Liver (tissue), 9 donors: ENCODE measurements around the gene SRSF6. TPM values are rescaled to one million over a fixed set of nuclear protein-coding genes. Genes with fewer than 3 reads are reported as not detected.

ENCODE experiments used
- DNase-seq: peaks from one replicate; pipeline ENCODE4 v3.0.0-alpha.2; 2017; ENCODE audit warnings: low spot score
- H3K27ac ChIP-seq, 2 donors: one replicate each; pipeline ENCODE4 v1.7.0; 2013; ENCODE audit warnings: inconsistent platforms in 2 of 2, low read length in 2 of 2, control low read depth in 1 of 2, low read depth in 1 of 2, mild to moderate bottlenecking in 1 of 2
- H3K27me3 ChIP-seq, 4 donors: one replicate each; pipeline versions ENCODE4 v1.6.1 to v1.7.0; 2013; ENCODE audit warnings: low read length in 3 of 4, inconsistent platforms in 1 of 4, mild to moderate bottlenecking in 1 of 4, moderate library complexity in 1 of 4; ENCODE audit not compliant: control insufficient read depth in 4 of 4, insufficient read depth in 4 of 4
- H3K36me3 ChIP-seq, 4 donors: one replicate each; pipeline versions ENCODE4 v1.6.1 to v1.7.0; 2013; ENCODE audit warnings: low read length in 3 of 4, mild to moderate bottlenecking in 3 of 4, low read depth in 1 of 4, moderate library complexity in 1 of 4; ENCODE audit not compliant: control insufficient read depth in 4 of 4, insufficient read depth in 3 of 4
- H3K4me1 ChIP-seq, 4 donors: one replicate each; pipeline versions ENCODE4 v1.6.1 to v1.7.0; 2013; ENCODE audit warnings: low read length in 3 of 4, mild to moderate bottlenecking in 3 of 4, moderate library complexity in 1 of 4; ENCODE audit not compliant: control insufficient read depth in 4 of 4, insufficient read depth in 4 of 4
- H3K4me3 ChIP-seq, 3 donors: one replicate each; pipeline versions ENCODE4 v1.6.1 to v1.7.0; 2013; ENCODE audit warnings: low read length in 3 of 3, control low read depth in 1 of 3, low read depth in 1 of 3, mild to moderate bottlenecking in 1 of 3
- H3K9ac ChIP-seq, 2 donors: one replicate each; pipeline ENCODE4 v1.7.0; 2013; ENCODE audit warnings: low read length in 2 of 2, mild to moderate bottlenecking in 2 of 2, moderate library complexity in 2 of 2, control low read depth in 1 of 2, low read depth in 1 of 2
- H3K9me3 ChIP-seq, 4 donors: one replicate each; pipeline versions ENCODE4 v1.6.1 to v1.7.0; 2013; ENCODE audit warnings: low read length in 3 of 4; ENCODE audit not compliant: control insufficient read depth in 4 of 4
- ATF3 ChIP-seq: IDR thresholded peaks from 2 replicates; pipeline ENCODE4 v1.6.1; 2016; ENCODE audit warnings: antibody characterized with exemption
- EGR1 ChIP-seq, 2 donors: IDR thresholded peaks; 2 replicates each; pipeline ENCODE4 v1.6.1; 2016 to 2018; ENCODE audit warnings: antibody characterized with exemption in 2 of 2, low read depth in 2 of 2
- FOXA1 ChIP-seq: IDR thresholded peaks from 2 replicates; pipeline ENCODE4 v1.6.1; 2016; ENCODE audit warnings: antibody characterized with exemption
- FOXA2 ChIP-seq: IDR thresholded peaks from 2 replicates; pipeline ENCODE4 v1.6.1; 2016; ENCODE audit warnings: antibody characterized with exemption
- GABPA ChIP-seq, 2 donors: IDR thresholded peaks in 1 of 2; conservative IDR thresholded peaks in 1 of 2; 2 replicates each; pipeline ENCODE4 v1.6.1; 2016; ENCODE audit warnings: antibody characterized with exemption in 2 of 2, mild to moderate bottlenecking in 1 of 2, moderate library complexity in 1 of 2
- HNF4A ChIP-seq, 2 donors: conservative IDR thresholded peaks; 2 replicates each; pipeline ENCODE4 v1.6.1; 2016; ENCODE audit warnings: antibody characterized with exemption in 2 of 2, mild to moderate bottlenecking in 2 of 2
- HNF4G ChIP-seq: IDR thresholded peaks from 2 replicates; pipeline ENCODE4 v1.6.1; 2016; ENCODE audit warnings: antibody characterized with exemption
- JUND ChIP-seq, 2 donors: IDR thresholded peaks; 2 replicates each; pipeline ENCODE4 v1.6.1; 2016; ENCODE audit warnings: antibody characterized with exemption in 2 of 2
- NR2F2 ChIP-seq: IDR thresholded peaks from 2 replicates; pipeline ENCODE4 v1.6.1; 2016; ENCODE audit warnings: antibody characterized with exemption
- RAD21 ChIP-seq, 2 donors: IDR thresholded peaks; 2 replicates each; pipeline ENCODE4 v1.6.1; 2016; ENCODE audit warnings: antibody characterized with exemption in 2 of 2, mild to moderate bottlenecking in 2 of 2
- RXRA ChIP-seq, 2 donors: IDR thresholded peaks; 2 replicates each; pipeline ENCODE4 v1.6.1; 2017 to 2018; ENCODE audit warnings: antibody characterized with exemption in 2 of 2, mild to moderate bottlenecking in 1 of 2
- SP1 ChIP-seq: IDR thresholded peaks from 2 replicates; pipeline ENCODE4 v1.6.1; 2018; ENCODE audit warnings: antibody characterized with exemption, mild to moderate bottlenecking
- TAF1 ChIP-seq: conservative IDR thresholded peaks from 2 replicates; pipeline ENCODE4 v1.6.1; 2016; ENCODE audit warnings: antibody characterized with exemption, mild to moderate bottlenecking
- YY1 ChIP-seq: IDR thresholded peaks from 2 replicates; pipeline ENCODE4 v1.6.1; 2016; ENCODE audit warnings: antibody characterized with exemption, mild to moderate bottlenecking
- WGBS: extraction: QIAGEN DNeasy Blood & Tissue Kit; methylation state at CpG from one replicate; pipeline ENCODE4 v1.1.7; 2013; 5-methylcytosine and 5-hydroxymethylcytosine counted together
- polyA plus RNA-seq, 2 donors: library from polyadenylated mRNA; stranded (reverse) in 1 of 2; unstranded in 1 of 2; fragments of 200-250 nt in 1 of 2; fragments of >200 nt in 1 of 2; fragmentation: Nextera tagmentation in 1 of 2; extraction: Ambion mirVana in 1 of 2; gene quantifications; one replicate each; pipeline versions ENCODE4 v1.2.1 to v1.2.3, GENCODE V29; 2013 to 2015
- total RNA-seq, 2 donors: library from RNA; depleted of rRNA; stranded (reverse); fragments of >200 nt; gene quantifications; one replicate each; pipeline ENCODE4 v1.2.3, GENCODE V29; 2014
- TF ChIP-seq, protein P1 (sequence below): fragments of 150-350 bp; IDR thresholded peaks from 2 replicates; pipeline ENCODE4 v1.5.1; 2017; ENCODE audit warnings: improper control_type of control experiment, low read depth, low read length; ENCODE audit not compliant: missing input control
- TF ChIP-seq, protein P2 (sequence below): IDR thresholded peaks from 2 replicates; pipeline ENCODE4 v1.6.1; 2016; ENCODE audit warnings: antibody characterized with exemption
- TF ChIP-seq, protein P3 (sequence below): IDR thresholded peaks from 2 replicates; pipeline ENCODE4 v1.6.1; 2016; ENCODE audit warnings: antibody characterized with exemption
- TF ChIP-seq, protein P4 (sequence below): IDR thresholded peaks from 2 replicates; pipeline ENCODE4 v1.6.1; 2016; ENCODE audit warnings: antibody characterized with exemption, mild to moderate bottlenecking
- donor health status: healthy.
- donor health status: healthy.
- donor health status: healthy.
- donor health status: healthy.
- donor health status: healthy.

SRSF6 gene
- total and polyA plus RNA-seq, 4 donors: 33.8 to 47.5 (median 41.1) TPM

DNA sequence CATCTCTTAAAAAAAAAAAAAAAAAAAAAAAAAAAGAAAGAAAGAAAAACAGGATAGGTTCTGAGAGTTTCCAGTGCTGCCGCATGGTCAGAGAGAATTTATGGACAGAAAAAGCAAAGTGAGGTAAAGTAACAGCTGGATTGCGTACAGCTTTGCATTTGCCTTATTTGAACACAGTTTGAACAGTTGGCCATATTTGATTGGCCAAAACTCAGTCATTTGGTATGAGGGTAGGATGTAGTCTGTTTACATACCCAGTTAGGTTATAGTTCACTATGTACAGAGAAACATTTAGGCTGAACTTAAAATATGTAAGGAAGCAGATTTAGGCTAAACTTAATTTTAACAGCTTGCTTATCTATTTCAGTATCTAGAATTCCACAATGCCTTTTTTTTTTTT lies 32.3 kb downstream of the SRSF6 start:
- no peak overlapping the region for H3K27ac ChIP-seq
- DNase-seq: no peak
- H3K27me3 ChIP-seq: no peaks in the 10 kb centered on the region
- H3K36me3 ChIP-seq: no peaks in the 10 kb centered on the region
- H3K9ac ChIP-seq: no peak overlapping the region
- no peak for TF ChIP-seq RXRA (IDR thresholded peaks at IDR 0.05)
- TF ChIP-seq HNF4G: no peak
- TF ChIP-seq, protein P1, sequence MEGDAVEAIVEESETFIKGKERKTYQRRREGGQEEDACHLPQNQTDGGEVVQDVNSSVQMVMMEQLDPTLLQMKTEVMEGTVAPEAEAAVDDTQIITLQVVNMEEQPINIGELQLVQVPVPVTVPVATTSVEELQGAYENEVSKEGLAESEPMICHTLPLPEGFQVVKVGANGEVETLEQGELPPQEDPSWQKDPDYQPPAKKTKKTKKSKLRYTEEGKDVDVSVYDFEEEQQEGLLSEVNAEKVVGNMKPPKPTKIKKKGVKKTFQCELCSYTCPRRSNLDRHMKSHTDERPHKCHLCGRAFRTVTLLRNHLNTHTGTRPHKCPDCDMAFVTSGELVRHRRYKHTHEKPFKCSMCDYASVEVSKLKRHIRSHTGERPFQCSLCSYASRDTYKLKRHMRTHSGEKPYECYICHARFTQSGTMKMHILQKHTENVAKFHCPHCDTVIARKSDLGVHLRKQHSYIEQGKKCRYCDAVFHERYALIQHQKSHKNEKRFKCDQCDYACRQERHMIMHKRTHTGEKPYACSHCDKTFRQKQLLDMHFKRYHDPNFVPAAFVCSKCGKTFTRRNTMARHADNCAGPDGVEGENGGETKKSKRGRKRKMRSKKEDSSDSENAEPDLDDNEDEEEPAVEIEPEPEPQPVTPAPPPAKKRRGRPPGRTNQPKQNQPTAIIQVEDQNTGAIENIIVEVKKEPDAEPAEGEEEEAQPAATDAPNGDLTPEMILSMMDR: no peak
- TF ChIP-seq, protein P2, sequence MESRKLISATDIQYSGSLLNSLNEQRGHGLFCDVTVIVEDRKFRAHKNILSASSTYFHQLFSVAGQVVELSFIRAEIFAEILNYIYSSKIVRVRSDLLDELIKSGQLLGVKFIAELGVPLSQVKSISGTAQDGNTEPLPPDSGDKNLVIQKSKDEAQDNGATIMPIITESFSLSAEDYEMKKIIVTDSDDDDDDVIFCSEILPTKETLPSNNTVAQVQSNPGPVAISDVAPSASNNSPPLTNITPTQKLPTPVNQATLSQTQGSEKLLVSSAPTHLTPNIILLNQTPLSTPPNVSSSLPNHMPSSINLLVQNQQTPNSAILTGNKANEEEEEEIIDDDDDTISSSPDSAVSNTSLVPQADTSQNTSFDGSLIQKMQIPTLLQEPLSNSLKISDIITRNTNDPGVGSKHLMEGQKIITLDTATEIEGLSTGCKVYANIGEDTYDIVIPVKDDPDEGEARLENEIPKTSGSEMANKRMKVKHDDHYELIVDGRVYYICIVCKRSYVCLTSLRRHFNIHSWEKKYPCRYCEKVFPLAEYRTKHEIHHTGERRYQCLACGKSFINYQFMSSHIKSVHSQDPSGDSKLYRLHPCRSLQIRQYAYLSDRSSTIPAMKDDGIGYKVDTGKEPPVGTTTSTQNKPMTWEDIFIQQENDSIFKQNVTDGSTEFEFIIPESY: no peak
- no peak for TF ChIP-seq JUND (IDR thresholded peaks at IDR 0.05)
- TF ChIP-seq FOXA1: no peak
- TF ChIP-seq SP1: no peak
- TF ChIP-seq EGR1 (IDR thresholded peaks at IDR 0.05; ENCODE audit: low read depth in 2 of 2): no peak
- TF ChIP-seq YY1: no peak
- no peak for TF ChIP-seq FOXA2
- TF ChIP-seq, protein P3, sequence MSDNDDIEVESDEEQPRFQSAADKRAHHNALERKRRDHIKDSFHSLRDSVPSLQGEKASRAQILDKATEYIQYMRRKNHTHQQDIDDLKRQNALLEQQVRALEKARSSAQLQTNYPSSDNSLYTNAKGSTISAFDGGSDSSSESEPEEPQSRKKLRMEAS: no peak
- TF ChIP-seq TAF1: no peak
- TF ChIP-seq RAD21 (IDR thresholded peaks at IDR 0.05): no peak
- TF ChIP-seq ATF3: no peak
- 96% methylated on average over 2 of the region's 2 CpGs for WGBS
- H3K4me3 ChIP-seq: no peak overlapping the region
- H3K9me3 ChIP-seq: no peaks in the 10 kb centered on the region
- no peaks in the 10 kb centered on the region for H3K4me1 ChIP-seq

DNA sequence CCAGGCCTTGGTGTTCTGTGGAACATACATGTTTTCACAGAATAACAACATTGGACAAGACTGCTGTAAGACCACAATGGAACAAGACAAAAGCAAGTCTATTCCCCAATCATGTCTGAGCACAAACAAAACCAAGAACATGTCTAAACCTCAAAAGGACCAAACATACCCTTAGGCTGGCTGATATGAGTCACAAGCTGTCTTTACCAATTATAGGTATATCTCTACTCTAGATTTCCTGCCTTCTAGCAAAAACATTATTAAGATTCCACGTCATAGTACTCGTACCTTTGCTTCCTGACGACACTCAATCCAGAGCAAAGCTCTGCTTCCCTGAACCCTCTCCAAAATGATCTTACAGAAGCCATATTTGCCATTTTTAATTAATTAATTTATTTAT lies 34.4 kb downstream of the SRSF6 start:
- H3K9me3 ChIP-seq: no peaks in the 10 kb centered on the region
- DNase-seq: no peak
- H3K27me3 ChIP-seq: no peaks in the 10 kb centered on the region
- WGBS: 91% methylated on average over 3 of the region's 3 CpGs
- TF ChIP-seq FOXA2 (no peak), RXRA (IDR thresholded peaks at IDR 0.05) (no peak), HNF4A (conservative IDR thresholded peaks at IDR 0.05) (no peak), HNF4G (no peak), SP1 (no peak), NR2F2 (no peak), TAF1 (no peak), GABPA (IDR thresholded peaks at IDR 0.05 in 1 of 2, conservative IDR thresholded peaks at IDR 0.05 in 1 of 2) (no peak), ATF3 (no peak), YY1 (no peak), EGR1 (IDR thresholded peaks at IDR 0.05; ENCODE audit: low read depth in 2 of 2) (no peak), JUND (IDR thresholded peaks at IDR 0.05) (no peak), RAD21 (IDR thresholded peaks at IDR 0.05) (no peak)
- TF ChIP-seq, protein P1: no peak
- TF ChIP-seq, protein P4, sequence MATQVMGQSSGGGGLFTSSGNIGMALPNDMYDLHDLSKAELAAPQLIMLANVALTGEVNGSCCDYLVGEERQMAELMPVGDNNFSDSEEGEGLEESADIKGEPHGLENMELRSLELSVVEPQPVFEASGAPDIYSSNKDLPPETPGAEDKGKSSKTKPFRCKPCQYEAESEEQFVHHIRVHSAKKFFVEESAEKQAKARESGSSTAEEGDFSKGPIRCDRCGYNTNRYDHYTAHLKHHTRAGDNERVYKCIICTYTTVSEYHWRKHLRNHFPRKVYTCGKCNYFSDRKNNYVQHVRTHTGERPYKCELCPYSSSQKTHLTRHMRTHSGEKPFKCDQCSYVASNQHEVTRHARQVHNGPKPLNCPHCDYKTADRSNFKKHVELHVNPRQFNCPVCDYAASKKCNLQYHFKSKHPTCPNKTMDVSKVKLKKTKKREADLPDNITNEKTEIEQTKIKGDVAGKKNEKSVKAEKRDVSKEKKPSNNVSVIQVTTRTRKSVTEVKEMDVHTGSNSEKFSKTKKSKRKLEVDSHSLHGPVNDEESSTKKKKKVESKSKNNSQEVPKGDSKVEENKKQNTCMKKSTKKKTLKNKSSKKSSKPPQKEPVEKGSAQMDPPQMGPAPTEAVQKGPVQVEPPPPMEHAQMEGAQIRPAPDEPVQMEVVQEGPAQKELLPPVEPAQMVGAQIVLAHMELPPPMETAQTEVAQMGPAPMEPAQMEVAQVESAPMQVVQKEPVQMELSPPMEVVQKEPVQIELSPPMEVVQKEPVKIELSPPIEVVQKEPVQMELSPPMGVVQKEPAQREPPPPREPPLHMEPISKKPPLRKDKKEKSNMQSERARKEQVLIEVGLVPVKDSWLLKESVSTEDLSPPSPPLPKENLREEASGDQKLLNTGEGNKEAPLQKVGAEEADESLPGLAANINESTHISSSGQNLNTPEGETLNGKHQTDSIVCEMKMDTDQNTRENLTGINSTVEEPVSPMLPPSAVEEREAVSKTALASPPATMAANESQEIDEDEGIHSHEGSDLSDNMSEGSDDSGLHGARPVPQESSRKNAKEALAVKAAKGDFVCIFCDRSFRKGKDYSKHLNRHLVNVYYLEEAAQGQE: no peak
- TF ChIP-seq, protein P2: no peak
- TF ChIP-seq, protein P3: no peak
- H3K4me1 ChIP-seq: no peaks in the 10 kb centered on the region
- H3K36me3 ChIP-seq: no peaks in the 10 kb centered on the region
- no peak overlapping the region for H3K27ac ChIP-seq
- H3K4me3 ChIP-seq: no peak overlapping the region
- H3K9ac ChIP-seq: no peak overlapping the region
